CD8-positive, alpha-beta memory T cell (primary cell): ENCODE results near the gene PTH2R. TPM values are rescaled to one million over a fixed set of nuclear protein-coding genes. Genes with fewer than 3 reads are reported as not detected.
"Not testable (repeated sequence)": the region's sequence is repeated elsewhere in the genome, so short reads cannot be mapped to it uniquely, and the experiment has no call there.

Experiments
- CTCF ChIA-PET: fragments of 350-600 bp; sonication (Branson Sonifier 250); formaldehyde crosslinking; loops from one replicate; lab custom pipeline; 2021; ENCODE audit warnings: antibody characterized with exemption; lab: Charles Lee
- POLR2A ChIA-PET: fragments of 350-600 bp; sonication (Branson Sonifier 250); formaldehyde crosslinking; loops from one replicate; lab custom pipeline; 2021; ENCODE audit warnings: antibody characterized with exemption; lab: Charles Lee
- DNase-seq, 5 donors: peaks; one replicate each; pipeline versions ENCODE4 v3.0.0 to v3.0.0-alpha.2; 2020 to 2022; ENCODE audit warnings: mixed read lengths in 1 of 5
- H3K27ac ChIP-seq: one replicate; pipeline ENCODE4 v1.7.0; 2013; ENCODE audit warnings: low read depth, mild to moderate bottlenecking, low read length, moderate library complexity
- H3K27me3 ChIP-seq: 2 replicates; pipeline ENCODE4 v1.7.0; 2013; ENCODE audit warnings: low read length, mild to moderate bottlenecking; ENCODE audit not compliant: insufficient read depth, poor library complexity, severe bottlenecking
- H3K36me3 ChIP-seq: 2 replicates; pipeline ENCODE4 v1.7.0; 2013; ENCODE audit warnings: mild to moderate bottlenecking, low read length, moderate library complexity; ENCODE audit not compliant: insufficient read depth
- H3K4me1 ChIP-seq: 2 replicates; pipeline ENCODE4 v1.7.0; 2013; ENCODE audit warnings: mild to moderate bottlenecking, low read length, moderate library complexity; ENCODE audit not compliant: insufficient read depth
- H3K4me3 ChIP-seq: 2 replicates; pipeline ENCODE4 v1.7.0; 2013; ENCODE audit warnings: mild to moderate bottlenecking, low read length
- H3K9me3 ChIP-seq: 2 replicates; pipeline ENCODE4 v1.7.0; 2013; ENCODE audit warnings: mild to moderate bottlenecking, low read length
- H3K27ac Mint-ChIP-seq, 8 donors: one replicate each; pipeline ENCODE4 v1.8.0; 2020 to 2021; ENCODE audit warnings: mixed read lengths in 8 of 8, mild to moderate bottlenecking in 6 of 8, inconsistent platforms in 3 of 8, moderate library complexity in 3 of 8
- H3K27me3 Mint-ChIP-seq, 2 donors: one replicate each; pipeline ENCODE4 v1.8.0; 2020 to 2021; ENCODE audit warnings: mixed read lengths in 2 of 2, mild to moderate bottlenecking in 1 of 2, moderate library complexity in 1 of 2
- H3K36me3 Mint-ChIP-seq, 3 donors: one replicate each; pipeline ENCODE4 v1.8.0; 2020 to 2021; ENCODE audit warnings: mixed read lengths in 3 of 3, inconsistent platforms in 1 of 3, mild to moderate bottlenecking in 1 of 3
- H3K4me1 Mint-ChIP-seq, 3 donors: one replicate each; pipeline ENCODE4 v1.8.0; 2020 to 2021; ENCODE audit warnings: mixed read lengths in 3 of 3, inconsistent platforms in 1 of 3, mild to moderate bottlenecking in 1 of 3
- H3K4me3 Mint-ChIP-seq, 7 donors: one replicate each; pipeline ENCODE4 v1.8.0; 2020 to 2021; ENCODE audit warnings: mixed read lengths in 7 of 7, mild to moderate bottlenecking in 6 of 7, moderate library complexity in 4 of 7, inconsistent platforms in 2 of 7
- H3K9me3 Mint-ChIP-seq, 5 donors: one replicate each; pipeline ENCODE4 v1.8.0; 2020 to 2022; ENCODE audit warnings: mixed read lengths in 5 of 5, mild to moderate bottlenecking in 3 of 5, moderate library complexity in 2 of 5, inconsistent platforms in 1 of 5
- polyA plus RNA-seq: library from polyadenylated mRNA; unstranded; fragments of 300-500 nt; fragmentation: Illumina TruSeq; gene quantifications from one replicate; pipeline ENCODE4 v1.2.3, GENCODE V29; 2021
- total RNA-seq, 2 experiments: library from RNA; stranded (reverse); gene quantifications; one replicate each; pipeline ENCODE4 v1.2.3, GENCODE V29; 2021

Gene PTH2R
- total and polyA plus RNA-seq, 3 experiments from 2014 or later, result not detected

DNA sequence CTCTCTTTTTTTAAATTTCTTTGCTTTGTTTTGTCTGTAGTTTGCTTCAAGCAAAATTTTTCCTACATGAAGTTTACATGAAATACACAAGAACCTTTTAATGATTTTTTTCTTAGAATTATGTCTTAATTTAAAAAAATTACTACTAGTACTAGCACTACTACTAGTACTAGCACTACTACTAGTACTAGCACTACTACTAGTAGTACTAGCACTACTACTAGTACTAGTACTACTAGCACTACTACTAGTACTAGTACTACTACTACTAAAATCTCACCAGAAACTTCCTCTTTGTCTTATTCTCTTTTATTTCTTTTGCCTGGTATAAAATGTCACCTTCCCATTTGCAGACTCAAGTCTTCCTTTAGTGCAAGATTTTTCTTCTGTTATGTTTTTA, 71.1 kb downstream of the PTH2R start:
- Histone ChIP-seq H3K36me3 (no peaks in the 10 kb centered on the region), H3K9me3 (no peaks in the 10 kb centered on the region), H3K27ac (no peak overlapping the region), H3K4me1 (no peaks in the 10 kb centered on the region), H3K27me3 (no peaks in the 10 kb centered on the region), H3K4me3 (no peak overlapping the region)
- ChIA-PET POLR2A (no interaction called here), CTCF (no interaction called here)
- peak overlapping the region in 1 of 8 donors; percentile 8 for H3K27ac Mint-ChIP-seq
- H3K27me3 Mint-ChIP-seq, result peaks cover 0 to 6% of the 10 kb centered on the region in 2 donors
- DNase-seq, result no peak
- H3K36me3 Mint-ChIP-seq, result no peaks in the 10 kb centered on the region
- no peak overlapping the region for H3K4me3 Mint-ChIP-seq
- peaks cover 3 to 9% (median 5%) of the 10 kb centered on the region in 5 donors for H3K9me3 Mint-ChIP-seq
- H3K4me1 Mint-ChIP-seq, result no peaks in the 10 kb centered on the region

DNA sequence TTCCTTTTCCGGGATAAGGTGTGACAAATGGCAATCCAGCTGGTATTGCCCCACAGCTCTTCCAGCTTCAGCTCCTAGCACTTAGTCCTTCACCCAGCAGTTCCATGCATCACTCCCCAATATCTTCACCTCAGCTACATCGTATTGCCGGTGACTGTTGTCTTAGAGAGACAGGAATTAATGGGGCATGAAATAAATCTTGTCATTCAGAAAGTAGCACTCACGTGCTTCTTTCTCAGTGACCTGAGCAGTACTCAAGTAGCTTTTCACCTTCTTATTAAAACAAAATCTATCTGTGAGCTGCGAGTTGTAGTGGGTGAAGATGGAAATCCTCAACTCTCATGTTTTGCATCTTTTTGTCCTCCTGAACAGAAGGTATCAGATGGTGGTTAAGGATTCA, 72.8 kb downstream of the PTH2R start:
- H3K27me3 Mint-ChIP-seq, result peaks cover 0 to 4% of the 10 kb centered on the region in 2 donors
- POLR2A ChIA-PET, result no interaction called here

DNA sequence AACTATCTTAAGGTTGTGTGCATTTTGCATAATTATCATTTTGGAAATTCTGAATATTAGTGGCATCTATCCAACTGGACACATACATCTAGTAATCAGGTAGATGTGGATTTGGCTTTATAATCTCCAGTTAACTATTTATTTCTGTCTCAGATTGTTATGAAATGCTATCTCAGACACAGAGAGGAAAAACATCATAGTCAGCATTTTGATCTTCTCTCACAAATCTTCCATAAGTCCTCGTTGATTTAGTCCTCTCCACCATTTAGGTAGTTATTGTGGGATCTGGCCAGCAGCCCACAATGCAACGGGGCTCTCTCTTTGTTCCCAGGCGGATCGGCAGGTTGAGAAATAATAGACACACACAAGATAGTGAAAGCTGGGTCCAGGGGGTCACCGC, 75.4 kb downstream of the PTH2R start:
- H3K27ac Mint-ChIP-seq, H3K4me1 Mint-ChIP-seq, H3K27me3 Mint-ChIP-seq, CTCF ChIA-PET, H3K4me1 ChIP-seq, H3K27ac ChIP-seq, POLR2A ChIA-PET, H3K4me3 ChIP-seq, H3K36me3 ChIP-seq, DNase-seq, H3K27me3 ChIP-seq, H3K9me3 ChIP-seq, H3K4me3 Mint-ChIP-seq, H3K36me3 Mint-ChIP-seq: not testable (repeated sequence)
- peaks cover 3 to 13% (median 9%) of the 10 kb centered on the region in 5 donors for H3K9me3 Mint-ChIP-seq

More for the DNA sequence above, 72.8 kb downstream of the PTH2R start:
- no peak overlapping the region for H3K27ac ChIP-seq
- peaks cover 3 to 13% (median 9%) of the 10 kb centered on the region in 5 donors for H3K9me3 Mint-ChIP-seq
- H3K36me3 ChIP-seq, result no peaks in the 10 kb centered on the region
- H3K9me3 ChIP-seq, result no peaks in the 10 kb centered on the region
- H3K4me3 Mint-ChIP-seq, result no peak overlapping the region
- H3K4me1 ChIP-seq, result no peaks in the 10 kb centered on the region
- no peak overlapping the region for H3K4me3 ChIP-seq
- CTCF ChIA-PET, result no interaction called here
- H3K27ac Mint-ChIP-seq, result no peak overlapping the region
- no peaks in the 10 kb centered on the region for H3K4me1 Mint-ChIP-seq
- no peaks in the 10 kb centered on the region for H3K36me3 Mint-ChIP-seq
- DNase-seq, result no peak
- no peaks in the 10 kb centered on the region for H3K27me3 ChIP-seq

DNA sequence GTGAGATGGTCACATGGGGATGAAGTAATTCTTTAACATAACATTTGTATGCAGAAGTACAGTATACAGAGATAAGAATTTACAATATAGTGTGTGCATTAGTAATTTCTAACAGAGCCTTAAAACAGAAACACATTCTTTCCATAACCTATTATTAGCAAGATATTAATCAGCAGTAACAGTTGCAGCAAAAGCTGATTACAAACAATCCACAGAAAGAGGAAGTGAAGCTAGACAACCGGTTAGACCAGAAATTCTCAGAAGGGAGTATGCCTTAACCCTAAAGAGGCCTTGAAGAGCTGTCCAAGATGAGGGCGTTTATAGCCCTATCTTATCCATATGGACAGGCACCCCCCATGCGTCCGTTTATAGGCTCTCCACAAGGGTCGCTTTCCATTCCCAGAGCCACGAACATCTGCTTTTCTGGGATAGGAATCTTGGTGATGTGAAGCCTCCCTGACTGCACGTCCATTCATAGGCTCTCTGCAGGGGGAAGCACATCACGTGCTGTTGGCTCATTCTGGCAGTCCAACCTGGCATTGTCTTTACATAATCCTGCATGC, 75.9 kb downstream of the PTH2R start:
- H3K27me3 ChIP-seq, H3K36me3 ChIP-seq, H3K4me1 ChIP-seq, H3K27ac Mint-ChIP-seq, H3K27ac ChIP-seq, DNase-seq, H3K4me1 Mint-ChIP-seq, H3K4me3 ChIP-seq, H3K36me3 Mint-ChIP-seq, POLR2A ChIA-PET, H3K27me3 Mint-ChIP-seq, CTCF ChIA-PET, H3K9me3 ChIP-seq, H3K4me3 Mint-ChIP-seq: not testable (repeated sequence)
- peaks cover 7 to 13% (median 9%) of the 10 kb centered on the region in 5 donors for H3K9me3 Mint-ChIP-seq

DNA sequence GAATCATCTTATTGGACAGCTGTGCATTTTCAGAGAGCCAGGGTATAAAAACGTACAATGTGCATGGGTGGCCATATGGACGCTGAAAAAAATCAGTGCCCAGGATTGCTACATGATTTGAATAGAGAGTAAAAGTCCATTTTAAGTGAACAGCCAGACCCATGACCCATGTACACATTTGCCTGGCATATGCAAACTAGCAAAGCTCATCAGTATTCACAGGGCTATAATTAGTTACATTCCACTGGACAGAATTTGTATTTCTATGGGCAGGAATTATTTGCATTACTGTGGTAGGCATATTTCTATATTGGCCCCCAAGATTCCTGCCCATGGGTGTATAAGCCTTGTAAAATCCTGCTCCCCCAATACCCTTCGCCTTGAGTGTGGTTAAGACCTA, 78.8 kb downstream of the PTH2R start:
- no peaks in the 10 kb centered on the region for H3K36me3 ChIP-seq
- peaks cover 4 to 13% (median 9%) of the 10 kb centered on the region in 5 donors for H3K9me3 Mint-ChIP-seq
- H3K4me1 Mint-ChIP-seq, result no peaks in the 10 kb centered on the region
- no peak overlapping the region for H3K4me3 Mint-ChIP-seq
- no peak for DNase-seq
- CTCF ChIA-PET, result no interaction called here
- H3K9me3 ChIP-seq, result no peaks in the 10 kb centered on the region
- POLR2A ChIA-PET, result no interaction called here
- no peak overlapping the region for H3K4me3 ChIP-seq
- no peaks in the 10 kb centered on the region for H3K36me3 Mint-ChIP-seq
- H3K27ac Mint-ChIP-seq, result no peak overlapping the region
- H3K27me3 ChIP-seq, result no peaks in the 10 kb centered on the region
- no peak overlapping the region for H3K27ac ChIP-seq
- no peaks in the 10 kb centered on the region for H3K4me1 ChIP-seq
- H3K27me3 Mint-ChIP-seq, result no peaks in the 10 kb centered on the region

DNA sequence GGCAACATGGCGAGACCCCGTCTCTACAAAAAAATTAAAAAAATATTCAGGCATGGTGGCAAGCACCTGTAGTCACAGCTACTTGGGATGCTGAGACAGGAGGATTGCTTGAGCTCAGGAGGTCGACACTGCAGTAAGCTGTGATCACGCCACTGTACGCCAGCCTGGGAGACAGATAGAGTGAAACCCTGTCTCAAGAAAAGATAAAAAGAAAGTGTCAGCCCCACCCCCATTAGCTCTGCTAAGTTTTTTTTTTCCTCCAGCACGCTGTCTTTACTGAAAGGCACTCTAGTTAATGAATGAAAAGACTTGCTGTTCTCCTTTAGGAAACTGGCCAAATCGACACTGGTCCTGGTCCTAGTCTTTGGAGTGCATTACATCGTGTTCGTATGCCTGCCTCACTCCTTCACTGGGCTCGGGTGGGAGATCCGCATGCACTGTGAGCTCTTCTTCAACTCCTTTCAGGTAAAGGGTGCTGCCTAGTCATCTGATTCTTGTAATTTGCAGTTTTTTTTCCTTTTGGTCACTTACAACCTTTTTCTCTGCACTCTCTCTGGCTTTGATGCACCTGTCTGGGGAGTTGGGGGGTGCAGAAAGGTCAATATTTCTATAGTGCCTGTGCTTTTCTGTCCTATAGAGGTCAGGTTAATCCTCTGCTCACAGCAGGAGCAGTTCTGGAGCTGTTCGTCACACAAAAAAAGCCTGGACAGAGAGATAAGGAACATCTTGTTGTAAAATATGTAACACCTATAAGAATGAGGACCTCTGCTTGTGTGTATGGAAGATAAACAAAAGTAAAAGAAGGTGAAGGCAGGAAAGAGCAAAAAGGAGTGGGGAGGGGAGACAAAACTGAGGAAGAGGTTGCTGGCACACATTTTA, 82.3 kb downstream of the PTH2R start:
- H3K9me3 ChIP-seq, result no peaks in the 10 kb centered on the region
- no peak overlapping the region for H3K4me3 Mint-ChIP-seq
- DNase-seq, result no peak
- no peaks in the 10 kb centered on the region for H3K27me3 Mint-ChIP-seq
- no peak overlapping the region for H3K4me3 ChIP-seq
- ChIA-PET POLR2A (no interaction called here), CTCF (no interaction called here)
- no peaks in the 10 kb centered on the region for H3K4me1 Mint-ChIP-seq
- no peaks in the 10 kb centered on the region for H3K27me3 ChIP-seq
- no peaks in the 10 kb centered on the region for H3K4me1 ChIP-seq
- H3K36me3 ChIP-seq, result no peaks in the 10 kb centered on the region
- H3K36me3 Mint-ChIP-seq, result no peaks in the 10 kb centered on the region
- H3K27ac Mint-ChIP-seq, result no peak overlapping the region
- H3K27ac ChIP-seq, result no peak overlapping the region
- peaks cover 0 to 6% (median 4%) of the 10 kb centered on the region in 5 donors for H3K9me3 Mint-ChIP-seq

DNA sequence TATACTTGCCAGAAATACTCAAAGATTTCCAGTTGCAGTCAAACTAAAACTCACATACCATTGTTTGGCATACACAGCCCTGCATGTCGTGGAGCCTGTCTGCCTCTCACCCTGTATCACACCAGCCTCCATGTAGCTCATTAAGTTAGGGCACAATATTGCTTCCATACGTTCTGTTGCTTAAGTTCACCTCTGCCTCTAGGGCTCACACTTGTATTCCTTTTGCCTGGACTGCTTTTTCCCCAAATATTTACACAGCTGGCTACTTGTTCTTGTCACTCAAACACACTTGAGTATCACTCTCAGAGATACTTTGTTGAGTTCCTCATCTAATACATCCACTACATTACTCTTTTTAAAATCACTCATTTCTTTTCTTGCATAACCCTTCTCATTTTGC, 83.1 kb downstream of the PTH2R start:
- ChIA-PET CTCF (no interaction called here), POLR2A (no interaction called here)
- Histone ChIP-seq H3K9me3 (no peaks in the 10 kb centered on the region), H3K36me3 (no peaks in the 10 kb centered on the region), H3K4me3 (no peak overlapping the region), H3K27me3 (no peaks in the 10 kb centered on the region), H3K27ac (no peak overlapping the region), H3K4me1 (no peaks in the 10 kb centered on the region)
- no peak overlapping the region for H3K27ac Mint-ChIP-seq
- no peaks in the 10 kb centered on the region for H3K27me3 Mint-ChIP-seq
- H3K36me3 Mint-ChIP-seq, result no peaks in the 10 kb centered on the region
- H3K4me1 Mint-ChIP-seq, result no peaks in the 10 kb centered on the region
- H3K9me3 Mint-ChIP-seq, result peaks cover 0 to 4% (median 2%) of the 10 kb centered on the region in 5 donors
- no peak for DNase-seq
- H3K4me3 Mint-ChIP-seq, result no peak overlapping the region

DNA sequence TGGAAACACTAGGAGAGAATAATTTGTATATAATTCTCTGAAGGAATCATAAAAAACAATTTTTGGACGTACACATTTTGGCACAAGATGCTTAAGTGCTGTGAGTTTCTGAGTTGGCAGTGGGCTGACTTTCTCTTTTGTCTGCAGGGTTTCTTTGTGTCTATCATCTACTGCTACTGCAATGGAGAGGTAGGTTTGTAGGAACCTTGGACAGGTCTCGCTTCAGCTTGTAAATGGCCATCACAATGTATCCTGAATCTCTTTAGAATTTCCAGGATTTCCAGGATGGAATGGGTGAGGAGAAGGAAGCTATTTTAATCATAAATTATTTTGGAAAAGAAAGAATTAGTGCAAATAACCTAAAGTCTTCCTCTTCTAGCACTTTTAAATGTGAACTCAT, 83.9 kb downstream of the PTH2R start:
- H3K4me1 Mint-ChIP-seq, result no peaks in the 10 kb centered on the region
- H3K27me3 Mint-ChIP-seq, result no peaks in the 10 kb centered on the region
- H3K27ac Mint-ChIP-seq, result no peak overlapping the region
- no peak overlapping the region for H3K4me3 Mint-ChIP-seq
- H3K4me1 ChIP-seq, result no peaks in the 10 kb centered on the region
- no peaks in the 10 kb centered on the region for H3K36me3 Mint-ChIP-seq
- DNase-seq, result no peak
- CTCF ChIA-PET, result no interaction called here
- no peak overlapping the region for H3K4me3 ChIP-seq
- H3K9me3 Mint-ChIP-seq, result peaks cover 0 to 4% (median 0%) of the 10 kb centered on the region in 5 donors
- no peak overlapping the region for H3K27ac ChIP-seq
- H3K27me3 ChIP-seq, result no peaks in the 10 kb centered on the region
- H3K9me3 ChIP-seq, result no peaks in the 10 kb centered on the region
- H3K36me3 ChIP-seq, result no peaks in the 10 kb centered on the region
- POLR2A ChIA-PET, result no interaction called here
